Measurements from ENCODE around the gene LAPTM5.

LAPTM5 gene

GRCh38 chr1:30750731-30751291 is 6.8 kb downstream of the LAPTM5 start:
- TF ChIP-seq REST (IDR thresholded peaks at IDR 0.05; ENCODE audit: insufficient read depth in 1 of 2, low read depth in 2 of 2, low read length in 2 of 2) (no peak), SIN3A (IDR thresholded peaks at IDR 0.05; ENCODE audit: borderline replicate concordance, insufficient read depth, low read length) (no peak), FOXP2 (optimal IDR thresholded peaks at IDR 0.05; ENCODE audit: borderline replicate concordance, extremely low read depth, extremely low read length, insufficient read depth) (no peak), TAF1 (IDR thresholded peaks at IDR 0.05; ENCODE audit: borderline replicate concordance, insufficient read depth, low read length) (no peak), POLR2AphosphoS5 (IDR thresholded peaks at IDR 0.05; ENCODE audit: low read depth, low read length) (no peak)

- no peak for TF ChIP-seq SIN3A (IDR thresholded peaks at IDR 0.05; ENCODE audit: borderline replicate concordance, insufficient read depth, low read length)
- no peak for TF ChIP-seq POLR2AphosphoS5 (IDR thresholded peaks at IDR 0.05; ENCODE audit: low read depth, low read length)
- TF ChIP-seq REST (IDR thresholded peaks at IDR 0.05; ENCODE audit: insufficient read depth in 1 of 2, low read depth in 2 of 2, low read length in 2 of 2), result no peak
- TF ChIP-seq TAF1 (IDR thresholded peaks at IDR 0.05; ENCODE audit: borderline replicate concordance, insufficient read depth, low read length), result no peak
- no peak for TF ChIP-seq FOXP2 (optimal IDR thresholded peaks at IDR 0.05; ENCODE audit: borderline replicate concordance, extremely low read depth, extremely low read length, insufficient read depth)
Measured at GRCh38 chr1:30749691-30750583, 7.6 kb downstream of the LAPTM5 start.

GRCh38 chr1:30748699-30749401 is 8.7 kb downstream of the LAPTM5 start:
- TF ChIP-seq SIN3A (IDR thresholded peaks at IDR 0.05; ENCODE audit: borderline replicate concordance, insufficient read depth, low read length) (no peak), REST (IDR thresholded peaks at IDR 0.05; ENCODE audit: insufficient read depth in 1 of 2, low read depth in 2 of 2, low read length in 2 of 2) (no peak), TAF1 (IDR thresholded peaks at IDR 0.05; ENCODE audit: borderline replicate concordance, insufficient read depth, low read length) (no peak), POLR2AphosphoS5 (IDR thresholded peaks at IDR 0.05; ENCODE audit: low read depth, low read length) (no peak), FOXP2 (optimal IDR thresholded peaks at IDR 0.05; ENCODE audit: borderline replicate concordance, extremely low read depth, extremely low read length, insufficient read depth) (no peak)

GRCh38 chr1:30748098-30748698 is 9.4 kb downstream of the LAPTM5 start:
- TF ChIP-seq SIN3A (IDR thresholded peaks at IDR 0.05; ENCODE audit: borderline replicate concordance, insufficient read depth, low read length), result no peak
- no peak for TF ChIP-seq FOXP2 (optimal IDR thresholded peaks at IDR 0.05; ENCODE audit: borderline replicate concordance, extremely low read depth, extremely low read length, insufficient read depth)
- no peak for TF ChIP-seq POLR2AphosphoS5 (IDR thresholded peaks at IDR 0.05; ENCODE audit: low read depth, low read length)
- no peak for TF ChIP-seq TAF1 (IDR thresholded peaks at IDR 0.05; ENCODE audit: borderline replicate concordance, insufficient read depth, low read length)
- TF ChIP-seq REST (IDR thresholded peaks at IDR 0.05; ENCODE audit: insufficient read depth in 1 of 2, low read depth in 2 of 2, low read length in 2 of 2), result no peak
